ENCODE results near the gene WWOX. TPM values are rescaled to one million over a fixed set of nuclear protein-coding genes. Genes with fewer than 3 reads are reported as not detected.

WWOX gene
- total and polyA plus RNA-seq, 2 of the 13 experiments (the other 11 are each of a cell fraction or from before 2014, with no cell fraction given): 9.1 to 37.4 TPM

DNA sequence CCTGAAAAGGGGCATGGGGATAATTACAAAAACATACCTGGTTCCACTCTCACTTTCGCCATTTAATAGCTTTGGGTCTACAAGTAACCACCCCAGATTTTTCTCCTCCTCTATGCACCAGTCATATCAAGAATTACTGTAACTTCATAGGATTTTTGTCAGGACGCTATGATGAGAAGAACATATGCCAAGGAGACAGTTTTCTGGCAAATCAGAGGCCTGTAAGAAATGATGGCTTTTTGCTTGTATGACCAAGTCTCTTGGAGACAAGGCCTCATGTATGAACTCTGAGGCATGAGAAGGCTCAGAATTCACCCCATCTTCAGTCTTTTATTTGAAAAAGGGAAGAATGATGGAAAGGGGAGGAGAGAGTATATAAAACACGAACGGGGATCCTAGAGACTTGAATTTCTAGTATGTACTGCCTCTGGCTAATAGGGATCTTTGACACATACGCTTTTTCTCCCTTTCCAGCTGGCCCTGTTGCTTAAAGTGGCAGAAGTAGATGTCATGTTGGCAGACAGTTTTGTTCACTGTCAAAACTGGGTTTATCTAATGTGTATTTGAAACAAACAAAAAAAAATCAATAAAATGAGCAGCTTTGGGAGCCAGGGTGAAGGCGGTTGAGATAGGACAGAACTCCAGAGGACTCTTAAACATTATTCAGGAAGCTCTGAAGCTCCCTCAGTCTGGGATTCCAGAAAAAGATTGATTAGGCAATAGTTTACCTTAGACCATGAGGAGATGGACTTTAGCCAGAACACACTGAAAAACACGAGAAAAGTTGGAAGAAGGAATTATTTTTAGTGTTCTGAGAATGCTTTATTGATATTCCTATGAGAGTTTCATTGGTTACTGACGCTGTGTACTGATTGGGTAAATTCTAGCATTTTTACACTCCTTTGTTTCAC is 656.6 kb downstream of the WWOX start (continued):
- no peak for TF ChIP-seq ZNF782 (CRISPR knock-in tag; IDR thresholded peaks at IDR 0.05; ENCODE audit: borderline replicate concordance)
- TF ChIP-seq, protein P1, sequence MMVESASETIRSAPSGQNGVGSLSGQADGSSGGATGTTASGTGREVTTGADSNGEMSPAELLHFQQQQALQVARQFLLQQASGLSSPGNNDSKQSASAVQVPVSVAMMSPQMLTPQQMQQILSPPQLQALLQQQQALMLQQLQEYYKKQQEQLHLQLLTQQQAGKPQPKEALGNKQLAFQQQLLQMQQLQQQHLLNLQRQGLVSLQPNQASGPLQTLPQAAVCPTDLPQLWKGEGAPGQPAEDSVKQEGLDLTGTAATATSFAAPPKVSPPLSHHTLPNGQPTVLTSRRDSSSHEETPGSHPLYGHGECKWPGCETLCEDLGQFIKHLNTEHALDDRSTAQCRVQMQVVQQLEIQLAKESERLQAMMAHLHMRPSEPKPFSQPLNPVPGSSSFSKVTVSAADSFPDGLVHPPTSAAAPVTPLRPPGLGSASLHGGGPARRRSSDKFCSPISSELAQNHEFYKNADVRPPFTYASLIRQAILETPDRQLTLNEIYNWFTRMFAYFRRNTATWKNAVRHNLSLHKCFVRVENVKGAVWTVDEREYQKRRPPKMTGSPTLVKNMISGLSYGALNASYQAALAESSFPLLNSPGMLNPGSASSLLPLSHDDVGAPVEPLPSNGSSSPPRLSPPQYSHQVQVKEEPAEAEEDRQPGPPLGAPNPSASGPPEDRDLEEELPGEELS (CRISPR knock-in tag; IDR thresholded peaks at IDR 0.05): peak; percentile 88
- 0 out of 2 replicates have a peak, but pooled peaks have one; percentile 42 for TF ChIP-seq RORA (CRISPR knock-in tag; IDR thresholded peaks at IDR 0.05)
- TF ChIP-seq, protein P2, sequence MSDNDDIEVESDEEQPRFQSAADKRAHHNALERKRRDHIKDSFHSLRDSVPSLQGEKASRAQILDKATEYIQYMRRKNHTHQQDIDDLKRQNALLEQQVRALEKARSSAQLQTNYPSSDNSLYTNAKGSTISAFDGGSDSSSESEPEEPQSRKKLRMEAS (IDR thresholded peaks at IDR 0.05): 0 out of 2 replicates have a peak, but pooled peaks have one; percentile 19
- TF ChIP-seq, protein P3, sequence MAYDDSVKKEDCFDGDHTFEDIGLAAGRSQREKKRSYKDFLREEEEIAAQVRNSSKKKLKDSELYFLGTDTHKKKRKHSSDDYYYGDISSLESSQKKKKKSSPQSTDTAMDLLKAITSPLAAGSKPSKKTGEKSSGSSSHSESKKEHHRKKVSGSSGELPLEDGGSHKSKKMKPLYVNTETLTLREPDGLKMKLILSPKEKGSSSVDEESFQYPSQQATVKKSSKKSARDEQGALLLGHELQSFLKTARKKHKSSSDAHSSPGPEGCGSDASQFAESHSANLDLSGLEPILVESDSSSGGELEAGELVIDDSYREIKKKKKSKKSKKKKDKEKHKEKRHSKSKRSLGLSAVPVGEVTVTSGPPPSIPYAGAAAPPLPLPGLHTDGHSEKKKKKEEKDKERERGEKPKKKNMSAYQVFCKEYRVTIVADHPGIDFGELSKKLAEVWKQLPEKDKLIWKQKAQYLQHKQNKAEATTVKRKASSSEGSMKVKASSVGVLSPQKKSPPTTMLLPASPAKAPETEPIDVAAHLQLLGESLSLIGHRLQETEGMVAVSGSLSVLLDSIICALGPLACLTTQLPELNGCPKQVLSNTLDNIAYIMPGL (CRISPR knock-in tag; IDR thresholded peaks at IDR 0.05; ENCODE audit: borderline replicate concordance in 1 of 2, low read depth in 1 of 2): peak in 1 of 2 experiments; percentile 72; a peak in 2 of 4 replicates
- TF ChIP-seq REXO4 (CRISPR knock-in tag; IDR thresholded peaks at IDR 0.05; ENCODE audit: borderline replicate concordance): no peak
- TF ChIP-seq, protein P4, sequence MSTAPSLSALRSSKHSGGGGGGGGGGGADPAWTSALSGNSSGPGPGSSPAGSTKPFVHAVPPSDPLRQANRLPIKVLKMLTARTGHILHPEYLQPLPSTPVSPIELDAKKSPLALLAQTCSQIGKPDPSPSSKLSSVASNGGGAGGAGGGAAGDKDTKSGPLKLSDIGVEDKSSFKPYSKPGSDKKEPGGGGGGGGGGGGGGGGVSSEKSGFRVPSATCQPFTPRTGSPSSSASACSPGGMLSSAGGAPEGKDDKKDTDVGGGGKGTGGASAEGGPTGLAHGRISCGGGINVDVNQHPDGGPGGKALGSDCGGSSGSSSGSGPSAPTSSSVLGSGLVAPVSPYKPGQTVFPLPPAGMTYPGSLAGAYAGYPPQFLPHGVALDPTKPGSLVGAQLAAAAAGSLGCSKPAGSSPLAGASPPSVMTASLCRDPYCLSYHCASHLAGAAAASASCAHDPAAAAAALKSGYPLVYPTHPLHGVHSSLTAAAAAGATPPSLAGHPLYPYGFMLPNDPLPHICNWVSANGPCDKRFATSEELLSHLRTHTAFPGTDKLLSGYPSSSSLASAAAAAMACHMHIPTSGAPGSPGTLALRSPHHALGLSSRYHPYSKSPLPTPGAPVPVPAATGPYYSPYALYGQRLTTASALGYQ (CRISPR knock-in tag; IDR thresholded peaks at IDR 0.05): peak; percentile 88
- TF ChIP-seq, protein P5, sequence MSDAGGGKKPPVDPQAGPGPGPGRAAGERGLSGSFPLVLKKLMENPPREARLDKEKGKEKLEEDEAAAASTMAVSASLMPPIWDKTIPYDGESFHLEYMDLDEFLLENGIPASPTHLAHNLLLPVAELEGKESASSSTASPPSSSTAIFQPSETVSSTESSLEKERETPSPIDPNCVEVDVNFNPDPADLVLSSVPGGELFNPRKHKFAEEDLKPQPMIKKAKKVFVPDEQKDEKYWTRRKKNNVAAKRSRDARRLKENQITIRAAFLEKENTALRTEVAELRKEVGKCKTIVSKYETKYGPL (CRISPR knock-in tag; IDR thresholded peaks at IDR 0.05): 0 out of 2 replicates have a peak, but pooled peaks have one; percentile 30
- peak; percentile 87 for TF ChIP-seq HDAC2 (CRISPR knock-in tag; IDR thresholded peaks at IDR 0.05)
- peak; percentile 81 for TF ChIP-seq SMAD3 (CRISPR knock-in tag; IDR thresholded peaks at IDR 0.05)
- TF ChIP-seq, protein P6, sequence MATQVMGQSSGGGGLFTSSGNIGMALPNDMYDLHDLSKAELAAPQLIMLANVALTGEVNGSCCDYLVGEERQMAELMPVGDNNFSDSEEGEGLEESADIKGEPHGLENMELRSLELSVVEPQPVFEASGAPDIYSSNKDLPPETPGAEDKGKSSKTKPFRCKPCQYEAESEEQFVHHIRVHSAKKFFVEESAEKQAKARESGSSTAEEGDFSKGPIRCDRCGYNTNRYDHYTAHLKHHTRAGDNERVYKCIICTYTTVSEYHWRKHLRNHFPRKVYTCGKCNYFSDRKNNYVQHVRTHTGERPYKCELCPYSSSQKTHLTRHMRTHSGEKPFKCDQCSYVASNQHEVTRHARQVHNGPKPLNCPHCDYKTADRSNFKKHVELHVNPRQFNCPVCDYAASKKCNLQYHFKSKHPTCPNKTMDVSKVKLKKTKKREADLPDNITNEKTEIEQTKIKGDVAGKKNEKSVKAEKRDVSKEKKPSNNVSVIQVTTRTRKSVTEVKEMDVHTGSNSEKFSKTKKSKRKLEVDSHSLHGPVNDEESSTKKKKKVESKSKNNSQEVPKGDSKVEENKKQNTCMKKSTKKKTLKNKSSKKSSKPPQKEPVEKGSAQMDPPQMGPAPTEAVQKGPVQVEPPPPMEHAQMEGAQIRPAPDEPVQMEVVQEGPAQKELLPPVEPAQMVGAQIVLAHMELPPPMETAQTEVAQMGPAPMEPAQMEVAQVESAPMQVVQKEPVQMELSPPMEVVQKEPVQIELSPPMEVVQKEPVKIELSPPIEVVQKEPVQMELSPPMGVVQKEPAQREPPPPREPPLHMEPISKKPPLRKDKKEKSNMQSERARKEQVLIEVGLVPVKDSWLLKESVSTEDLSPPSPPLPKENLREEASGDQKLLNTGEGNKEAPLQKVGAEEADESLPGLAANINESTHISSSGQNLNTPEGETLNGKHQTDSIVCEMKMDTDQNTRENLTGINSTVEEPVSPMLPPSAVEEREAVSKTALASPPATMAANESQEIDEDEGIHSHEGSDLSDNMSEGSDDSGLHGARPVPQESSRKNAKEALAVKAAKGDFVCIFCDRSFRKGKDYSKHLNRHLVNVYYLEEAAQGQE (IDR thresholded peaks at IDR 0.05; ENCODE audit: borderline replicate concordance in 1 of 2, low read depth in 1 of 2, low read length in 2 of 2): no peak
- no peak for TF ChIP-seq RXRA (CRISPR knock-in tag; IDR thresholded peaks at IDR 0.05)
- TF ChIP-seq SALL2 (CRISPR knock-in tag; IDR thresholded peaks at IDR 0.05): peak; percentile 42; the same call in 1 of the 2 replicates
- TF ChIP-seq ZNF557 (CRISPR knock-in tag; IDR thresholded peaks at IDR 0.05): peak; percentile 71; the same call in 1 of the 2 replicates
- TF ChIP-seq U2AF2 (IDR thresholded peaks at IDR 0.05; ENCODE audit: low read depth, low read length): no peak
